Breast epithelium (tissue), 4 donors: ENCODE data around the gene PLAC1. TPM values are rescaled to one million over a fixed set of nuclear protein-coding genes. Genes with fewer than 3 reads are reported as not detected.

Experiments used
- DNase-seq, 2 donors: peaks; one replicate each; pipeline ENCODE4 v3.0.0-alpha.2; 2019; ENCODE audit warnings: low spot score in 2 of 2
- H3K27ac ChIP-seq, 2 donors: fragments of 200-600 bp; sonication (generic) in 1 of 2; one replicate each; pipeline ENCODE4 v1.5.1; 2016 to 2019; ENCODE audit warnings: mild to moderate bottlenecking in 1 of 2
- H3K27me3 ChIP-seq, 2 donors: fragments of 200-600 bp; sonication (generic) in 1 of 2; one replicate each; pipeline versions ENCODE4 v1.5.1 to v1.6.0; 2017 to 2019; ENCODE audit warnings: control low read depth in 1 of 2, mild to moderate bottlenecking in 1 of 2
- H3K36me3 ChIP-seq: fragments of 200-600 bp; one replicate; pipeline ENCODE4 v1.5.1; 2019
- H3K4me1 ChIP-seq, 2 donors: fragments of 200-600 bp; sonication (generic); one replicate each; pipeline ENCODE4 v1.5.1; 2016 to 2019; ENCODE audit warnings: control low read depth in 1 of 2
- H3K4me3 ChIP-seq, 3 donors: fragments of 200-600 bp; sonication (generic); 1 replicate in 2 of 3; 2 replicates in 1 of 3; pipeline ENCODE4 v1.5.1; 2016 to 2019; ENCODE audit warnings: mild to moderate bottlenecking in 3 of 3, moderate library complexity in 2 of 3
- H3K9me3 ChIP-seq, 2 donors: fragments of 200-600 bp; sonication (generic) in 1 of 2; one replicate each; pipeline ENCODE4 v1.5.1; 2016 to 2019; ENCODE audit warnings: control low read depth in 1 of 2
- CTCF ChIP-seq, 3 donors: fragments of 450-650 bp; IDR thresholded peaks; one replicate each; pipeline ENCODE4 v1.5.1; 2016 to 2017; ENCODE audit warnings: antibody characterized with exemption in 3 of 3, mild to moderate bottlenecking in 3 of 3, moderate library complexity in 3 of 3
- POLR2A ChIP-seq: fragments of 450-650 bp; IDR thresholded peaks from one replicate; pipeline ENCODE4 v1.6.1; 2016; ENCODE audit warnings: antibody characterized with exemption, mild to moderate bottlenecking, moderate library complexity
- POLR2AphosphoS5 ChIP-seq, 3 donors: sonication (generic); formaldehyde crosslinking; IDR thresholded peaks; one replicate each; pipeline ENCODE4 v1.6.1; 2017; ENCODE audit warnings: antibody characterized with exemption in 3 of 3
- intact Hi-C: fragments of 100-400 bp; cut with DNase I; formaldehyde crosslinking; loops from one replicate; pipeline ENCODE4 v1.15.1; 2023; ENCODE audit warnings: low total_unique reads
- total RNA-seq, 3 donors: library from RNA; depleted of rRNA; stranded (reverse); fragments of >200 nt; gene quantifications; one replicate each; pipeline ENCODE4 v1.1.0, GENCODE V29; 2016

Gene PLAC1
- total RNA-seq, 3 donors from 2014 or later = not detected

DNA sequence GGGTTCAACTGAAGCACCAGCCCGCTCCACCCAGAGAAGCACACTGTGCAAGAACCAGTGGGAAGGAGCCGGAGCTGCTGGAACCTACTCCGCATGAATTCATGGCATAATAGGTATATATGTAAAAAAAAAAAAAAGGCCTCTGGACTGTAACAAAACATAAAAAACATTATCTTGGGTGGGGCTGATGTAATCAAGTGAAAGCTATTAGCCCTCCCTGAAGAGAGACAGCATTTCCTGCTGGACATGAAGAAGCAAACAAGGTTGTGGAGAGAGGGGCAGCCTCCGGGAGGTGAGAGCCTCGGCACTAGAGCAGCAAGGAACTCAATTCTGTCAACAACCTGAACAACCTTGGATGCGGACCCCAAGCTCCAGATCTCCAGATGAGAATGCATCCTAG lies 50.7 kb downstream of the PLAC1 start:
- Histone ChIP-seq H3K27me3 (peaks cover 0 to 44% of the 10 kb centered on the region in 2 donors), H3K9me3 (peaks cover 0 to under 1% of the 10 kb centered on the region in 2 donors), H3K27ac (no peak overlapping the region), H3K36me3 (no peaks in the 10 kb centered on the region), H3K4me1 (no peaks in the 10 kb centered on the region), H3K4me3 (no peak overlapping the region)
- intact Hi-C loops = no loop called here
- no peak for DNase-seq
- TF ChIP-seq POLR2AphosphoS5 (IDR thresholded peaks at IDR 0.05) = no peak
- no peak for TF ChIP-seq CTCF (IDR thresholded peaks at IDR 0.05)
- TF ChIP-seq POLR2A = no peak

GRCh38 chrX:134604701-134605311 lies 53.5 kb downstream of the PLAC1 start:
- TF ChIP-seq CTCF (IDR thresholded peaks at IDR 0.05) = no peak
- TF ChIP-seq POLR2A = no peak
- no peak for TF ChIP-seq POLR2AphosphoS5 (IDR thresholded peaks at IDR 0.05)
- intact Hi-C loops = no loop called here
- Histone ChIP-seq H3K4me3 (no peak overlapping the region), H3K27me3 (peaks cover 0 to 28% of the 10 kb centered on the region in 2 donors), H3K27ac (no peak overlapping the region), H3K9me3 (peaks cover 0 to 6% of the 10 kb centered on the region in 2 donors), H3K4me1 (no peaks in the 10 kb centered on the region), H3K36me3 (no peaks in the 10 kb centered on the region)
- DNase-seq = no peak

- TF ChIP-seq POLR2AphosphoS5 (IDR thresholded peaks at IDR 0.05) (no peak), CTCF (IDR thresholded peaks at IDR 0.05) (no peak), POLR2A (no peak)
- H3K27me3 ChIP-seq = peaks cover 0 to 27% of the 10 kb centered on the region in 2 donors
- H3K4me1 ChIP-seq = no peaks in the 10 kb centered on the region
- H3K27ac ChIP-seq = no peak overlapping the region
- H3K9me3 ChIP-seq = peaks cover 0 to 6% of the 10 kb centered on the region in 2 donors
- DNase-seq = no peak
- no peaks in the 10 kb centered on the region for H3K36me3 ChIP-seq
- no peak overlapping the region for H3K4me3 ChIP-seq
- intact Hi-C loops = no loop called here
These were observed 54.2 kb downstream of the PLAC1 start for GRCh38 chrX:134603806-134604700.

DNA sequence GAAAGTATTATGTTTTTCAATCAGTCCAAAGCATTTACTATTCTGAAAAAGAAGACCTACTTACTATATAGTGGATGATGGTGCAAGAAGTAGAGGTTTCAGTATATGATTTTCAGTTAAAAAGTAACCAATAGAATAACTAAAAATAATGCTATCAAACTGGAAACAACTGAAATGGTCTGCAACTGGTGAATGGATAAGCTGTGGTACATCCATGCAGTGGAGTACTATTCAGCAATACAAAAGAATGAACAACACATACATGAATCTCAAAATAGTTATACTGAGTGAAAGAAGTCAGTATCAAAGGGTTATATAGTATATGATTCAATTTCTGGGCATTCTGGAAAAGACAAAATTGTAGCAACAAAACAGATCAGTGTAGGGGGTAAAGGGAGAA lies 55.9 kb downstream of the PLAC1 start:
- Histone ChIP-seq H3K9me3 (peaks cover 0 to 6% of the 10 kb centered on the region in 2 donors), H3K27me3 (peaks cover 0 to 30% of the 10 kb centered on the region in 2 donors), H3K4me3 (no peak overlapping the region), H3K4me1 (no peaks in the 10 kb centered on the region), H3K27ac (no peak overlapping the region), H3K36me3 (no peaks in the 10 kb centered on the region)
- intact Hi-C loops = no loop called here
- DNase-seq = no peak
- TF ChIP-seq POLR2AphosphoS5 (IDR thresholded peaks at IDR 0.05) (no peak), POLR2A (no peak), CTCF (IDR thresholded peaks at IDR 0.05) (no peak)

GRCh38 chrX:134601240-134601765 lies 57.0 kb downstream of the PLAC1 start:
- Histone ChIP-seq H3K9me3 (peaks cover 0 to 6% of the 10 kb centered on the region in 2 donors), H3K27ac (no peak overlapping the region), H3K4me1 (no peaks in the 10 kb centered on the region), H3K36me3 (no peaks in the 10 kb centered on the region), H3K4me3 (no peak overlapping the region), H3K27me3 (peaks cover 0 to 35% of the 10 kb centered on the region in 2 donors)
- TF ChIP-seq POLR2A (no peak), CTCF (IDR thresholded peaks at IDR 0.05) (no peak), POLR2AphosphoS5 (IDR thresholded peaks at IDR 0.05) (no peak)
- intact Hi-C loops = no loop called here
- no peak for DNase-seq
